ENCODE data around the gene WDPCP. TPM values are rescaled to one million over a fixed set of nuclear protein-coding genes. Genes with fewer than 3 reads are reported as not detected.
"Not testable (repeated sequence)": the region's sequence is repeated elsewhere in the genome, so short reads cannot be mapped to it uniquely, and the experiment has no call there.

The WDPCP gene
- total and polyA plus RNA-seq, 10 of the 15 experiments (the other 5 are each of a cell fraction or from before 2014, with no cell fraction given), result 2.1 to 7.9 (median 4.6) TPM

- no peak for TF ChIP-seq PBX3 (IDR thresholded peaks at IDR 0.05; ENCODE audit: insufficient replicate concordance, low read depth, low read length)
- no peak for TF ChIP-seq IKZF1 (conservative IDR thresholded peaks at IDR 0.05)
- no peak for TF ChIP-seq ATF3 (IDR thresholded peaks at IDR 0.05; ENCODE audit: borderline replicate concordance, extremely low read depth, low read depth, low read length)
- no peak for TF ChIP-seq SP1 (IDR thresholded peaks at IDR 0.05; ENCODE audit: low read depth, low read length)
- TF ChIP-seq ETV6 (conservative IDR thresholded peaks at IDR 0.05 in 1 of 2, IDR thresholded peaks at IDR 0.05 in 1 of 2; ENCODE audit: borderline replicate concordance in 1 of 2, low read depth in 1 of 2), result no peak
Measured at GRCh38 chr2:63477686-63478085, 110.6 kb downstream of the WDPCP start (continued).

DNA sequence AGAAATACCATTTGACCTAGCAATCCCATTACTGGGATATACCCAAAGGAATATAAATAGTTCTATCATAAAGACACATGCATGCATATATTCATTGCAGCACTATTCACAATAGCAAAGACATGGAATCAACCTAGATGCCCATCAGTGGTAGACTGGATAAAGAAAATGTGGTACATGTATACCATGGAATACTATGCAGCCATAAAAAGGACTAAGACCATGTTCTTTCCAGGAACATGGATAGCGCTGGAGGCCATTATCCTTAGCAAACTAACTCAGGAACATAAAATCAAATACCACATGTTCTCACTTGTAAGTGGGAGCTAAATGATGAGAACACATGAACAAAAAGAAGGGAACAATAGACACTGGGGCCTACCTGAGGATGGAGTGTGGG, 119.0 kb downstream of the WDPCP start:
- H3K36me3 ChIP-seq (ENCODE audit: control insufficient read depth in 2 of 2, insufficient read depth in 2 of 2, low read length in 1 of 2); H2AFZ ChIP-seq (ENCODE audit: control insufficient read depth, low read depth, low read length); H3K4me1 ChIP-seq (ENCODE audit: control insufficient read depth, insufficient read depth, low read length); intact Hi-C loops (cut with micrococcal nuclease; ENCODE audit: unreplicated experiment); BruUV-seq (replicated peaks); H3K9ac ChIP-seq (ENCODE audit: control insufficient read depth, insufficient read depth, low read length); CTCF ChIA-PET; RAD21 ChIA-PET (ENCODE audit: unreplicated experiment); ATAC-seq; H3K4me3 ChIP-seq; H3K27me3 ChIP-seq (replicated peaks in 1 of 2; ENCODE audit: control insufficient read depth in 2 of 2, insufficient read depth in 2 of 2, low read length in 1 of 2); in situ Hi-C loops (cut with MboI); H3K79me2 ChIP-seq (ENCODE audit: control insufficient read depth, insufficient read depth, low read length); H3K9me3 ChIP-seq (replicated peaks; ENCODE audit: control insufficient read depth, insufficient read depth, low read length); H3K27ac ChIP-seq (ENCODE audit: control insufficient read depth, insufficient read depth); POLR2A ChIA-PET; FAIRE-seq; H4K20me1 ChIP-seq (ENCODE audit: control insufficient read depth, insufficient read depth); H3K4me2 ChIP-seq (ENCODE audit: control insufficient read depth, insufficient read depth); DNase-seq (ENCODE audit: low read depth, low spot score): not testable (repeated sequence)
- 91% methylated on average over 1 of the region's 1 CpG for WGBS (ENCODE audit: insufficient coverage, insufficient replicate concordance, low lambda C conversion rate, missing lambda C conversion rate)
- SMC1A ChIA-PET (ENCODE audit: uncharacterized antibody, unreplicated experiment), result interaction anchor here (1.1 kb wide), 1 partner anchor 260 kb away, joined by 3 read pairs; no protein-coding TSS in a partner anchor
